ENCODE data around the gene STPG3. TPM values are rescaled to one million over a fixed set of nuclear protein-coding genes. Genes with fewer than 3 reads are reported as not detected.
A peak's percentile ranks its signal among the peaks of the same experiment; 100 is the strongest.

The STPG3 gene
- total and polyA plus RNA-seq, 2 donors: 0.09 to 0.43 TPM

- no peak overlapping the region for H3K4me3 ChIP-seq (ENCODE audit: low read length in 2 of 2)
- H3K36me3 ChIP-seq (ENCODE audit: control insufficient read depth in 2 of 2, insufficient read depth in 2 of 2, low read length in 1 of 2): peaks cover 23 to 45% of the 10 kb centered on the region in 2 donors
- H3K9me3 ChIP-seq (ENCODE audit: control insufficient read depth in 2 of 2, insufficient read depth in 1 of 2, low read length in 1 of 2): no peaks in the 10 kb centered on the region
- no peak overlapping the region for H3K27ac ChIP-seq (ENCODE audit: low read depth in 1 of 2, low read length in 1 of 2)
- DNase-seq (ENCODE audit: low read depth in 6 of 9, low spot score in 9 of 9): no peak
- H3K27me3 ChIP-seq (ENCODE audit: control insufficient read depth in 2 of 2, insufficient read depth in 1 of 2, low read length in 1 of 2): no peaks in the 10 kb centered on the region
- no peaks in the 10 kb centered on the region for H3K4me1 ChIP-seq (ENCODE audit: control insufficient read depth in 2 of 2, insufficient read depth in 2 of 2, low read length in 2 of 2)
- WGBS: 99% methylated on average over 19 of the region's 19 CpGs
Measured at GRCh38 chr9:137214620-137215019, 36.5 kb upstream of the STPG3 start.

- Histone ChIP-seq H3K27me3 (ENCODE audit: control insufficient read depth in 2 of 2, insufficient read depth in 1 of 2, low read length in 1 of 2) (peaks cover 0 to 7% of the 10 kb centered on the region in 2 donors), H3K4me3 (ENCODE audit: low read length in 2 of 2) (no peak overlapping the region), H3K4me1 (ENCODE audit: control insufficient read depth in 2 of 2, insufficient read depth in 2 of 2, low read length in 2 of 2) (no peaks in the 10 kb centered on the region), H3K27ac (ENCODE audit: low read depth in 1 of 2, low read length in 1 of 2) (no peak overlapping the region), H3K9me3 (ENCODE audit: control insufficient read depth in 2 of 2, insufficient read depth in 1 of 2, low read length in 1 of 2) (no peaks in the 10 kb centered on the region), H3K36me3 (ENCODE audit: control insufficient read depth in 2 of 2, insufficient read depth in 2 of 2, low read length in 1 of 2) (peaks cover 23 to 40% of the 10 kb centered on the region in 2 donors)
- no peak for DNase-seq (ENCODE audit: low read depth in 6 of 9, low spot score in 9 of 9)
- 98% methylated on average over 22 of the region's 22 CpGs for WGBS
Measured at GRCh38 chr9:137215196-137215986, 35.7 kb upstream of the STPG3 start.

GRCh38 chr9:137216188-137216965, 34.7 kb upstream of the STPG3 start:
- H3K4me1 ChIP-seq (ENCODE audit: control insufficient read depth in 2 of 2, insufficient read depth in 2 of 2, low read length in 2 of 2): no peaks in the 10 kb centered on the region

GRCh38 chr9:137217276-137218211, 33.5 kb upstream of the STPG3 start:
- H3K9me3 ChIP-seq (ENCODE audit: control insufficient read depth in 2 of 2, insufficient read depth in 1 of 2, low read length in 1 of 2): no peaks in the 10 kb centered on the region
- DNase-seq (ENCODE audit: low read depth in 6 of 9, low spot score in 9 of 9): no peak
- WGBS: 91% methylated on average over 36 of the region's 36 CpGs
- H3K4me3 ChIP-seq (ENCODE audit: low read length in 2 of 2): no peak overlapping the region
- peaks cover 16 to 26% of the 10 kb centered on the region in 2 donors for H3K27me3 ChIP-seq (ENCODE audit: control insufficient read depth in 2 of 2, insufficient read depth in 1 of 2, low read length in 1 of 2)
- peak overlapping the region in 1 of 2 donors; percentile 46 for H3K27ac ChIP-seq (ENCODE audit: low read depth in 1 of 2, low read length in 1 of 2)
- peaks cover 23 to 38% of the 10 kb centered on the region in 2 donors for H3K36me3 ChIP-seq (ENCODE audit: control insufficient read depth in 2 of 2, insufficient read depth in 2 of 2, low read length in 1 of 2)
- H3K4me1 ChIP-seq (ENCODE audit: control insufficient read depth in 2 of 2, insufficient read depth in 2 of 2, low read length in 2 of 2): peaks cover under 1 to 10% of the 10 kb centered on the region in 2 donors

More at GRCh38 chr9:137216188-137216965, 34.7 kb upstream of the STPG3 start:
- DNase-seq (ENCODE audit: low read depth in 6 of 9, low spot score in 9 of 9): no peak
- Histone ChIP-seq H3K27ac (ENCODE audit: low read depth in 1 of 2, low read length in 1 of 2) (peak overlapping the region in 1 of 2 donors; percentile 52), H3K27me3 (ENCODE audit: control insufficient read depth in 2 of 2, insufficient read depth in 1 of 2, low read length in 1 of 2) (peaks cover 4 to 17% of the 10 kb centered on the region in 2 donors), H3K4me3 (ENCODE audit: low read length in 2 of 2) (no peak overlapping the region), H3K9me3 (ENCODE audit: control insufficient read depth in 2 of 2, insufficient read depth in 1 of 2, low read length in 1 of 2) (no peaks in the 10 kb centered on the region), H3K36me3 (ENCODE audit: control insufficient read depth in 2 of 2, insufficient read depth in 2 of 2, low read length in 1 of 2) (peaks cover 23 to 40% of the 10 kb centered on the region in 2 donors)
- WGBS: 97% methylated on average over 30 of the region's 30 CpGs

- Histone ChIP-seq H3K27me3 (ENCODE audit: control insufficient read depth in 2 of 2, insufficient read depth in 1 of 2, low read length in 1 of 2) (peaks cover 19 to 32% of the 10 kb centered on the region in 2 donors), H3K27ac (ENCODE audit: low read depth in 1 of 2, low read length in 1 of 2) (no peak overlapping the region), H3K4me3 (ENCODE audit: low read length in 2 of 2) (no peak overlapping the region), H3K4me1 (ENCODE audit: control insufficient read depth in 2 of 2, insufficient read depth in 2 of 2, low read length in 2 of 2) (peaks cover 7 to 14% of the 10 kb centered on the region in 2 donors), H3K9me3 (ENCODE audit: control insufficient read depth in 2 of 2, insufficient read depth in 1 of 2, low read length in 1 of 2) (no peaks in the 10 kb centered on the region), H3K36me3 (ENCODE audit: control insufficient read depth in 2 of 2, insufficient read depth in 2 of 2, low read length in 1 of 2) (peaks cover 23 to 31% of the 10 kb centered on the region in 2 donors)
- no peak for DNase-seq (ENCODE audit: low read depth in 6 of 9, low spot score in 9 of 9)
- 97% methylated on average over 30 of the region's 30 CpGs for WGBS
Measured at GRCh38 chr9:137218212-137218753, 32.8 kb upstream of the STPG3 start.

- 95% methylated on average over 12 of the region's 12 CpGs for WGBS
- no peak overlapping the region for H3K27ac ChIP-seq (ENCODE audit: low read depth in 1 of 2, low read length in 1 of 2)
- H3K9me3 ChIP-seq (ENCODE audit: control insufficient read depth in 2 of 2, insufficient read depth in 1 of 2, low read length in 1 of 2): no peaks in the 10 kb centered on the region
- DNase-seq (ENCODE audit: low read depth in 6 of 9, low spot score in 9 of 9): no peak
- peaks cover 10 to 14% of the 10 kb centered on the region in 2 donors for H3K4me1 ChIP-seq (ENCODE audit: control insufficient read depth in 2 of 2, insufficient read depth in 2 of 2, low read length in 2 of 2)
- peaks cover 20 to 30% of the 10 kb centered on the region in 2 donors for H3K36me3 ChIP-seq (ENCODE audit: control insufficient read depth in 2 of 2, insufficient read depth in 2 of 2, low read length in 1 of 2)
- H3K4me3 ChIP-seq (ENCODE audit: low read length in 2 of 2): no peak overlapping the region
- H3K27me3 ChIP-seq (ENCODE audit: control insufficient read depth in 2 of 2, insufficient read depth in 1 of 2, low read length in 1 of 2): peaks cover 19 to 32% of the 10 kb centered on the region in 2 donors
Measured at GRCh38 chr9:137218754-137219271, 32.3 kb upstream of the STPG3 start.

- WGBS: 98% methylated on average over 10 of the region's 10 CpGs
- Histone ChIP-seq H3K27me3 (ENCODE audit: control insufficient read depth in 2 of 2, insufficient read depth in 1 of 2, low read length in 1 of 2) (peaks cover 19 to 32% of the 10 kb centered on the region in 2 donors), H3K4me1 (ENCODE audit: control insufficient read depth in 2 of 2, insufficient read depth in 2 of 2, low read length in 2 of 2) (peaks cover 14 to 17% of the 10 kb centered on the region in 2 donors), H3K9me3 (ENCODE audit: control insufficient read depth in 2 of 2, insufficient read depth in 1 of 2, low read length in 1 of 2) (no peaks in the 10 kb centered on the region), H3K36me3 (ENCODE audit: control insufficient read depth in 2 of 2, insufficient read depth in 2 of 2, low read length in 1 of 2) (peaks cover 10 to 24% of the 10 kb centered on the region in 2 donors), H3K4me3 (ENCODE audit: low read length in 2 of 2) (no peak overlapping the region), H3K27ac (ENCODE audit: low read depth in 1 of 2, low read length in 1 of 2) (no peak overlapping the region)
- DNase-seq (ENCODE audit: low read depth in 6 of 9, low spot score in 9 of 9): no peak
Measured at GRCh38 chr9:137219757-137220316, 31.2 kb upstream of the STPG3 start.

All from thymus (tissue), 11 donors.